Fibroblast of villous mesenchyme (primary cell): ENCODE data around the gene KCNJ14. TPM values are rescaled to one million over a fixed set of nuclear protein-coding genes. Genes with fewer than 3 reads are reported as not detected.

Experiments
- DNase-seq: peaks from one replicate; pipeline ENCODE4 v3.0.0-alpha.2; 2010; ENCODE audit warnings: low read depth
- H3K4me3 ChIP-seq: 2 replicates; pipeline ENCODE4 v1.5.1; 2011; ENCODE audit warnings: low read depth, mild to moderate bottlenecking, low read length
- CTCF ChIP-seq: IDR thresholded peaks from 2 replicates; pipeline ENCODE4 v1.5.1; 2012; ENCODE audit warnings: low read depth, mild to moderate bottlenecking, low read length; ENCODE audit not compliant: insufficient read depth
- total RNA-seq: library from RNA; depleted of rRNA; stranded (reverse); fragments of >200 nt; gene quantifications from 2 replicates; pipeline ENCODE4 v1.2.3, GENCODE V29; 2012

KCNJ14 gene
- total RNA-seq, 1 donor: 0.43 TPM

- TF ChIP-seq CTCF: no peak
- DNase-seq: no peak
- H3K4me3 ChIP-seq: no peak overlapping the region
Observed at GRCh38 chr19:48476176-48476575, 20.8 kb downstream of the KCNJ14 start.

- no peak for DNase-seq
- no peak overlapping the region for H3K4me3 ChIP-seq
- TF ChIP-seq CTCF: no peak
Observed at GRCh38 chr19:48477067-48477685, 21.8 kb downstream of the KCNJ14 start.

GRCh38 chr19:48477698-48478338, 22.4 kb downstream of the KCNJ14 start:
- H3K4me3 ChIP-seq: no peak overlapping the region

GRCh38 chr19:48478339-48479256, 23.2 kb downstream of the KCNJ14 start:
- no peak overlapping the region for H3K4me3 ChIP-seq
- no peak for TF ChIP-seq CTCF
- no peak for DNase-seq

More at GRCh38 chr19:48477698-48478338, 22.4 kb downstream of the KCNJ14 start:
- no peak for TF ChIP-seq CTCF
- DNase-seq: no peak

- no peak overlapping the region for H3K4me3 ChIP-seq
- no peak for TF ChIP-seq CTCF
- no peak for DNase-seq
Observed at GRCh38 chr19:48479686-48480085, 24.3 kb downstream of the KCNJ14 start.

GRCh38 chr19:48480183-48480557, 24.8 kb downstream of the KCNJ14 start:
- TF ChIP-seq CTCF: no peak

More at GRCh38 chr19:48480183-48480557, 24.8 kb downstream of the KCNJ14 start:
- peak overlapping the region; percentile 34 for H3K4me3 ChIP-seq
- DNase-seq: no peak
